GM23338 (cell line): Measurements from ENCODE around the gene RGS6. TPM values are rescaled to one million over a fixed set of nuclear protein-coding genes. Genes with fewer than 3 reads are reported as not detected.

Source experiments
- CREB1 ChIP-seq: fragments of 250-450 bp; sonication (Bioruptor Pico); IDR thresholded peaks from 2 replicates; pipeline ENCODE4 v1.5.0; 2020; ENCODE audit warnings: low read depth, mild to moderate bottlenecking, moderate library complexity
- ETS1 ChIP-seq: IDR thresholded peaks from 2 replicates; pipeline ENCODE4 v1.6.1; 2016; ENCODE audit warnings: antibody characterized with exemption
- EZH2 ChIP-seq: fragments of 200-600 bp; sonication (generic); IDR thresholded peaks from one replicate; pipeline ENCODE4 v1.8.0; 2017; ENCODE audit warnings: antibody characterized with exemption, mild to moderate bottlenecking, low read depth; ENCODE audit not compliant: unreplicated experiment
- EZH2phosphoT487 ChIP-seq: fragments of 200-600 bp; sonication (generic); IDR thresholded peaks from one replicate; pipeline ENCODE4 v1.8.1; 2018; ENCODE audit warnings: antibody characterized with exemption; ENCODE audit not compliant: unreplicated experiment
- JUNB ChIP-seq: IDR thresholded peaks from one replicate; pipeline ENCODE4 v1.6.1; 2016; ENCODE audit warnings: antibody characterized with exemption; ENCODE audit not compliant: unreplicated experiment
- REST ChIP-seq: IDR thresholded peaks from one replicate; pipeline ENCODE4 v1.6.1; 2018; ENCODE audit warnings: antibody characterized with exemption; ENCODE audit not compliant: unreplicated experiment
- STAT1 ChIP-seq: IDR thresholded peaks from one replicate; pipeline ENCODE4 v1.6.1; 2016; ENCODE audit warnings: antibody characterized with exemption; ENCODE audit not compliant: unreplicated experiment
- ZNF114 ChIP-seq: fragments of 250-450 bp; sonication (Bioruptor Pico); IDR thresholded peaks from 2 replicates; pipeline ENCODE4 v1.5.0; 2020; ENCODE audit warnings: mild to moderate bottlenecking, moderate library complexity
- ZNF331 ChIP-seq: fragments of 250-450 bp; sonication (Bioruptor Pico); IDR thresholded peaks from 2 replicates; pipeline ENCODE4 v1.5.0; 2020; ENCODE audit warnings: low read depth, mild to moderate bottlenecking, moderate library complexity
- ZNF462 ChIP-seq: fragments of 250-450 bp; sonication (Bioruptor Pico); IDR thresholded peaks from 2 replicates; pipeline ENCODE4 v1.5.0; 2020; ENCODE audit warnings: mild to moderate bottlenecking, moderate library complexity
- polyA plus RNA-seq: library from polyadenylated mRNA; unstranded; fragments of >200 nt; fragmentation: Nextera tagmentation; extraction: Ambion mirVana; gene quantifications from 2 replicates; pipeline ENCODE4 v1.2.1, GENCODE V29; 2016
- total RNA-seq: library from RNA; depleted of rRNA; stranded (reverse); fragments of >200 nt; shearing (Covaris generic); gene quantifications from 2 replicates; pipeline ENCODE4 v1.2.3, GENCODE V29; 2014

The RGS6 gene
- total and polyA plus RNA-seq, 2 experiments from 2014 or later, result 0.66 to 0.83 TPM

GRCh38 chr14:72049462-72049861 is 117.2 kb downstream of the RGS6 start (continued):
- no peak for TF ChIP-seq ZNF462 (CRISPR knock-in tag)
- no peak for TF ChIP-seq STAT1
- no peak for TF ChIP-seq ZNF114 (CRISPR knock-in tag)
- TF ChIP-seq EZH2, result no peak
- TF ChIP-seq ZNF331 (CRISPR knock-in tag), result no peak
- no peak for TF ChIP-seq JUNB
- TF ChIP-seq ETS1, result no peak
- no peak for TF ChIP-seq CREB1 (CRISPR knock-in tag)
- no peak for TF ChIP-seq EZH2phosphoT487
- TF ChIP-seq REST, result no peak
